Neuron (in vitro differentiated cells): ENCODE results near the gene PRELID2.
A peak's percentile ranks its signal among the peaks of the same experiment; 100 is the strongest.
"Not testable (repeated sequence)": the region's sequence is repeated elsewhere in the genome, so short reads cannot be mapped to it uniquely, and the experiment has no call there.

Experiments used
- H2AFZ ChIP-seq: one replicate; pipeline ENCODE4 v1.6.1; 2013; ENCODE audit warnings: low read depth, mild to moderate bottlenecking, inconsistent platforms, low read length, moderate library complexity
- H3K27me3 ChIP-seq: one replicate; pipeline ENCODE4 v1.6.1; 2013; ENCODE audit warnings: low read length; ENCODE audit not compliant: insufficient read depth
- H3K36me3 ChIP-seq: one replicate; pipeline ENCODE4 v1.6.1; 2013; ENCODE audit warnings: low read length; ENCODE audit not compliant: insufficient read depth
- H3K4me1 ChIP-seq: one replicate; pipeline ENCODE4 v1.6.1; 2013; ENCODE audit warnings: low read length; ENCODE audit not compliant: insufficient read depth
- H3K4me3 ChIP-seq: 2 replicates; pipeline ENCODE4 v1.5.1; 2013; ENCODE audit warnings: mild to moderate bottlenecking, low read length, moderate library complexity
- H3K9me3 ChIP-seq: one replicate; pipeline ENCODE4 v1.6.1; 2013; ENCODE audit warnings: low read length

PRELID2 gene

DNA sequence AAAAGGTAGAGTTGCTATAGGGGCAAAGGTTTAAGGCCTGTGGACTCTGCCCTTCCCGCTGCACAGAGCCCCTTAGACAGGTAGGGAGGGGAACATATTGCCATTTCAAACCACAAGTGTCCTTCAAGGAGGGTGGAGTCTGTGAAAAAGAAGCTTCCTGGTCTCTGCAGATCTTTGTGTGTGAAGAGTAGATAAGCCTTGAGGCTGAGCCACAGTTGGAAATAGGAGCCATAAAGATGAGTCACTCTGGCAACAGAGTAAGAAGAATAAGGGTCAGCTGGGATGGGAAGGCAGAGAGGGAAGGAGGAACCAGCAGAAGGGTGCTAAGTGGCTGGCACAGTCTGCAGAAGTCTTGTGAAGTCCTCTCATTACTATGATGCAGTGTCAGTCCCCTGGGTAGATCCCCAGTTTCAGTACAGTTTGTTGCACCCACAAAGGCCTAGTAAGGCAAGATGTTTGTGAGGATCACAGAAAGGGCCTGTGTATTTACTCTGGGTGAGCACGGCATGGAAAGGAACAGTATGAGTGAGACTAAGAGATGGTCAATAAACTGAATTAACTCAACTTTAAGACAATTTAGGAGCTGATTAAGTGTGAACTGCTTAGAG lies 19.6 kb upstream of the PRELID2 start:
- H3K27me3 ChIP-seq, result peaks cover 7% of the 10 kb centered on the region
- H2AFZ ChIP-seq, result no peak overlapping the region
- H3K36me3 ChIP-seq, result no peaks in the 10 kb centered on the region
- H3K9me3 ChIP-seq, result no peaks in the 10 kb centered on the region
- H3K4me3 ChIP-seq, result no peak overlapping the region
- H3K4me1 ChIP-seq, result no peaks in the 10 kb centered on the region

DNA sequence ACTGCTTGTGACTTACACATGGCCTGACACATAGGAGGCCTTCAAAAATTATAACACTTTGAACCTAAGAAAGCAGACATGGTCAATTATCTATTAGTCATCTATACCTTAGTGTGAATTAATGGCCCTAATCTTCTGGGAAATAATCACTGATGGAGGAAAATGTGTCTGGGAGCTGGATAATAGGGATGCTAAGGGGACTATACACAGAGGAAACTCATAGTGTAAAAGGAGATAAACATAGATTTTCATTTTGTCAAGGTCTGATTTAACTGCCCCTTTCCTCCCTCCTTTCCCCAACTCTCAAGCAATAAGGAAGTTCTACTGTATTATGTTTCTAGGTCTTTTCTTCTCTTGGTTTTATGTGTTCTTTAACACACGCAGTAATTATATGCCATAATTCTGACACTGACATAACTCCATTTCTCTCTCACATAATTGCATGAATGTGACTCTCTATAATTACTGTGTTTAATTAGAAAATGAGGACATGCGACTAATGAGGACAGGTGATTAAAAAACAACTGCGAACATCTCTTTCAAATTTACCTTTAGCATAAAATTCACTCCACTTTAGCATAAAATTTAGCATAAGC lies 18.7 kb upstream of the PRELID2 start:
- Histone ChIP-seq H2AFZ (no peak overlapping the region), H3K36me3 (no peaks in the 10 kb centered on the region), H3K4me3 (no peak overlapping the region), H3K9me3 (no peaks in the 10 kb centered on the region), H3K4me1 (no peaks in the 10 kb centered on the region), H3K27me3 (peaks cover 7% of the 10 kb centered on the region)

DNA sequence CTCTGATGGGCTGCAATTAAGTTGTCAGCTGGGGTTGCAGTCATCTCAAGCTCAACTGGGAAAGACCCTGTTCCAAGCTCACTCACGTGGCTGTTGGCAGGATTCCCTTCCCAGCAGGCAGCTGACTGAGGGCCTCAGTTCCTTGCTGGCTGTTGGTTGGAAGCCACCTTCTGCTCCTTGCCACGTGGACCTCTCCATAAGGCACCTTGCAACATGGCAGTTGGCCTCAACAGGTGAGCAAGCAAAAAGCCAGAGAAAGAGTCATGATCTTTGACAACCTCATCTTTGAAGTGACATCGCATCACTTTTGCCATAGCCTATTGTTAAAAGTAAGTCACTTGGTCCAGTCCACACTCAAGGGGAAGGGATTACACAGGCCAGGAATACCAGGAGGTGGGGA lies 17.8 kb upstream of the PRELID2 start:
- H3K4me1 ChIP-seq, result no peaks in the 10 kb centered on the region
- no peaks in the 10 kb centered on the region for H3K9me3 ChIP-seq
- no peaks in the 10 kb centered on the region for H3K36me3 ChIP-seq
- peaks cover 7% of the 10 kb centered on the region for H3K27me3 ChIP-seq
- H3K4me3 ChIP-seq, result no peak overlapping the region
- no peak overlapping the region for H2AFZ ChIP-seq

DNA sequence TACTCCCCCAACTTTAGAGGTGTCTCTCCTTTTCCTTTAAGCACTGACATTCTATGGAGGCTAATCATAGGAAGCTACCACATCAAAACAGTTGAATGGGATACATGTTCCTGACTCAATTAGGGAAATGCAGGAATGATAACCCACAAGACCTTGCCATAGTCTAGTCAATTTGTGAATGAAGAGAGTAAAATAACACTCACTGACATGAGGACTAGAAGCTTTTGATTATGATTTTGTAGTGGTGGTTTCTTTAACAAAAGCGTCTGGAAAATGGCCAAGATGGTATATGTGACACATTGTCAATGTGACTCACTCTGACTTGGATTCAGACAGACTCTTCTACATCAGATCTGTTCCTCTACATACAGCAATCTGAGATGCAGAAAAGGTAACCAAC lies 13.7 kb upstream of the PRELID2 start:
- no peak overlapping the region for H3K4me3 ChIP-seq
- H3K36me3 ChIP-seq, result no peaks in the 10 kb centered on the region
- no peak overlapping the region for H2AFZ ChIP-seq
- H3K9me3 ChIP-seq, result no peaks in the 10 kb centered on the region
- H3K4me1 ChIP-seq, result no peaks in the 10 kb centered on the region
- no peaks in the 10 kb centered on the region for H3K27me3 ChIP-seq

DNA sequence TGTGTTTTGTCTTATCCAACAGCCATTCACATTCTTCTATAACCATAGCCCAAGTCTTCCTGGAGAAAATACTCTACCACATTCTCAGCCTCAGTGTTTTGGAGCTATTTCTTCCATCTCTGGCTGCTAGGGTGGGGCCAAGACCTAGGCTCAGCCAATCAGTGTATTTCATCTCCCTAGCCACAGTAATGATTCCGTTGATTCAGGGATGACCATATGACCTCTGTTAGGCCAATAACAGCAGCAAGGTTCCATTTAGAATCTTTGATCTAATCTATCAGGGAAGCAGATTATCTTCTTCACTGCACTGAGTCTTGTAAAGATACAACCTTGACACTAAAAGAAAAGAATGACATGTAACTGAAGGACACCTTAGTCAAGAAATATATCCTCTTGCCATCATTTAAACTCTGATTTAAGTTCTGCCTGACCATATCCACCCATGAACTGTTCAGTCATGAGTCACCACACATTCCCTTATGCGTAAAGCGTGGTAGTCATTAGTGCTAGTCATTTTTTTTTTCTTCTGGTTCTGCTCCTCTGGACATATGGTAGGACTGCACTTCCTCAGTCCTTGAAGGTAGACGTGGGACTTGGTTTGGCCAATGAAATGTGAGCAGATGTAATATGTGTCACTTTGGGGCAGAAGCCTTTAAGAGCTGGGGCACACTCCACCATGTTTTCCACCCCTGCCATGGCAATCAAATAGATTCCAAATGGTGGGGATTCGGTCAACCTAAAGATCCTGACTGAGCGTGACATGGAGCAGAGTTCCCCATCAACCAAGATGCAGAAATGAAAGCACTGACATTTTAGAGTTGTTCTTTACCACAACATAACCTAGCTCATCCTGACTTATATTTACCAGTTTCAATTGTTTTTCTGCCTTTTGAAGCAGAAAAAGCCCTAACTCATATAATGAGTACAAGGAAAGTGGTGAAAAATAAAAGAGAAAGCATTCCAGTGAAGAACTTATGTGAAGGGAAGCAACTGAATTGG lies 12.7 kb upstream of the PRELID2 start:
- Histone ChIP-seq H3K27me3 (no peaks in the 10 kb centered on the region), H3K4me1 (no peaks in the 10 kb centered on the region), H3K4me3 (no peak overlapping the region)

DNA sequence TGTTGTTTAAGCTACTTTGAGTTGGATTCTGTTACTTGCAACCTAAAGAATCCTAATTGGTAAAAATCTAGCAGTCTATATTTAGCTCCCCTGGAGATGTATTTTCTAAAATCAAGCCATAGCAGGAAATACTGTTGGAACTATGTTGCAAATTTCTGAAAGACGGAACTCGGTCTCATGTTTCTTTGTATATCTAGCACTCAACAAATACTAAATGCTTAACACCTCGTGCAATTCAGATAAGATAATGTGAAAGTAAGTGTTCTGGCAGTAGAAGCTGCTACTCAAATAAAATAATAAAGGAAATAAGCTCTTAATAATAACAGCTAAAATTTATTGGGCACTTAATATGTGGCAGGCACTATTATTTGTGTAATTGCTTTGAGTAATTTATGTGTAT lies 10.9 kb upstream of the PRELID2 start:
- Histone ChIP-seq H3K27me3 (no peaks in the 10 kb centered on the region), H3K4me3 (no peak overlapping the region), H3K36me3 (no peaks in the 10 kb centered on the region), H3K4me1 (no peaks in the 10 kb centered on the region), H2AFZ (no peak overlapping the region), H3K9me3 (no peaks in the 10 kb centered on the region)

More for the DNA sequence above, 12.7 kb upstream of the PRELID2 start:
- H2AFZ ChIP-seq, result no peak overlapping the region
- no peaks in the 10 kb centered on the region for H3K9me3 ChIP-seq
- H3K36me3 ChIP-seq, result no peaks in the 10 kb centered on the region

DNA sequence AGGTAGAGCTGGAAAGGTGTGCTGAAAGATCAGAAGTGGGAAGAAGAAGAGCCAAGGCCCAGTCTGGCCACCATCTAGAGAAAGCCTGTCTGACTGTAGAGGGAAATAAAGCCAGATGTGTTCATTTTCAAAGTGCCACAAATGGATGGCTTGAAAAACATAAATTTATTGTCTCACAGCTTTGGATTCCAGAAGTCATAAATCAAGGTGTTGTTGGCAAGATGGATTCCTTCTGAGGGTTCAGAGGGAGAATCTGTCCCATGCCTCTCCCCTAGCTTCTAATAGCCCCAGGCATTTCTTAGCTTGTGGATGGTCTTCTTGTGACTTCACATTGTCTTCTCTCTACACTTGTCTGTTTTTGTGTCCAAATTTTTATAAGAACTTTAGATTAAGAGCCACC lies 6.2 kb upstream of the PRELID2 start:
- H3K36me3 ChIP-seq, result no peaks in the 10 kb centered on the region
- no peak overlapping the region for H2AFZ ChIP-seq
- H3K9me3 ChIP-seq, result no peaks in the 10 kb centered on the region
- no peaks in the 10 kb centered on the region for H3K4me1 ChIP-seq
- peaks cover 11% of the 10 kb centered on the region for H3K27me3 ChIP-seq
- H3K4me3 ChIP-seq, result no peak overlapping the region

DNA sequence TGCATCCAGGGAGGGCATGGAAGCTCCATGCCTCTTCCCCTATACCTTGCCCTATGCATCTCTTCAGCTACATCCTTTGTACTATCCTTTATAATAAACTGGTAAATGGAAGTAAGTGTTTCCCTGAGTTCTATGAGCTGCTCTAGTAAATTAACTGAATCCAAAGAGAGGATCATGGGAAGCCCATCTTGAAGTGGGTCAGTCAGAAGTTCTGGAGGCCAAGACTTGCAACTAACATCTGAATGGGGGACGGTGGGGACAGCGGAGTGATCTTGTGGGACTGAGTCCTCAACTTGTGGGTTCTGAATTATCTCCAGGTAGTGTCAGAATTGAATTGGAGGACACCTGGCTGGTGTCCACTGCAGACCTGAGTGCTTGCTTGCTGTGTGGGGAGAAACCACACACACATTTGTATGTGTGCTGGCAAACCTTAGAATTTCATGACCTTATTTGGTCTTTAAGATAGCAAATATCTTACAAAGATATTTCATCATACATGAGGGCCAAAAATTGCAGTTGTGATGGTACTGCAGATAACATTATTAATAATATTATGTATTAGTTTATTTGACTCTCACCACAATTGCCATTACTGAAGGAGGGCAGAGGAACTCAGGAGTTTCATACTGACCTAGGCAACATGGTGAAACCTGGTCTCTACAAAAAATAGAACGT lies 5.5 kb upstream of the PRELID2 start:
- Histone ChIP-seq H3K4me3 (no peak overlapping the region), H3K27me3 (peaks cover 11% of the 10 kb centered on the region), H3K36me3 (no peaks in the 10 kb centered on the region), H2AFZ (no peak overlapping the region), H3K4me1 (no peaks in the 10 kb centered on the region), H3K9me3 (no peaks in the 10 kb centered on the region)

DNA sequence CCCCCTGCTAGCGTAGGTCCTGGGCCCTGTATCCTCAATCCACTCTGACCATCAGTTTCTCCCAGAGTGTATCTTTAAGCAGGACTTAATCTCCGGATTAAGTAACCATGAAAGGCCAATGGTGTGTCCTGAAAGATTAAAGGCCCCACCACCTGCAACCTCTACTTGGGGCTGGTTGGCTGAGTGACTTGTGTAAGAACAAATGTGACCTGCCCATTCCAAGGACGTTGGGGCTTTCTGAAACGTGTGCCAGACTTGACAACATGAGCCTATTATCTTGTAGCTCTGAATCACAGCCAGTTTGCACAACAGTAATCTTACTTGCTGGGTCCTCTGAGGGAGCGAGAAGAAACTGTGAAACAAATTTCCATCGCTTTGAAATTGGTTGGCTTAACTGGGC lies 3.1 kb upstream of the PRELID2 start:
- Histone ChIP-seq H3K27me3 (peaks cover 18% of the 10 kb centered on the region), H3K36me3 (no peaks in the 10 kb centered on the region), H2AFZ (no peak overlapping the region), H3K4me1 (no peaks in the 10 kb centered on the region), H3K9me3 (no peaks in the 10 kb centered on the region), H3K4me3 (no peak overlapping the region)

DNA sequence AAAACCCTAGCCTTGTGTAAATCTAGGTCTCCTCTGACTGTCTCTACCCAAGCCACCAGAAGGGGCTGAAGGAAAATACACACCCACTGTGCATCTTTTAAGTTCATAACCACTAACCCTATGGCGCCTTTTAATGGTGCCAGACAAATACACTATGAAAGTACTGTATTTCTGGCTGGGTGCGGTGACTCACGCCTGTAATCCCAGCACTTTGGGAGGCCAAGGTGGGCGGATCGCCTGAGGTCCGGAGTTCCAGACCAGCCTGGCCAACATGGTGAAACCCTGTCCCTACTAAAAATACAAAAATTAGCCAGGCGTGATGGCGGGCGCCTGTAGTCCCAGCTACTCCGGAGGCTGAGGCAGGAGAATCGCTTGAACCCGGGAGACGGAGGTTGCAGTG lies 1.1 kb upstream of the PRELID2 start:
- not testable (repeated sequence) for H3K4me1 ChIP-seq, H2AFZ ChIP-seq

DNA sequence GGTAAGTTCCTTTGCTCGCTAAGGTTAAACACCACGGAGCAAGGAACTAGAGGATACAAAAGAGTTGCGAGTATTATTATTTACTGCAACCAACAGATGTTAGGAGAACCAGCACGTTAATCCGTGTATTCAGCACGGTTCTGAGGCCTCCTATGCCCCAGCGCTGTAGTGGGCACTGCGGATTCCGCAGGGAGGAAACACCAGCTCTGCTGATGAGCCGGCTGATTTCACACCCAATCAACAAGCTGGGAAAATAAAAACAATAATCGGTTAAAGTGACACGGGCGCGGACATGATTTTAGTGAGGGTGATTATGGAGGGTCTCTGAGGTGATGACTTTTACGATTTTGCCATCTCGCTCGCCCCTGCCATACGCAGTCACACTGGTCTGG lies 702 bp upstream of the PRELID2 start:
- H3K4me1 ChIP-seq, result no peaks in the 10 kb centered on the region
- H3K9me3 ChIP-seq, result no peaks in the 10 kb centered on the region
- peak overlapping the region; percentile 83 for H2AFZ ChIP-seq
- peak overlapping the region; percentile 42 for H3K4me3 ChIP-seq
- peaks cover 18% of the 10 kb centered on the region for H3K27me3 ChIP-seq
- H3K36me3 ChIP-seq, result no peaks in the 10 kb centered on the region

More for the DNA sequence above, 1.1 kb upstream of the PRELID2 start:
- H3K36me3 ChIP-seq, H3K4me3 ChIP-seq, H3K9me3 ChIP-seq: not testable (repeated sequence)
- peaks cover 18% of the 10 kb centered on the region for H3K27me3 ChIP-seq

DNA sequence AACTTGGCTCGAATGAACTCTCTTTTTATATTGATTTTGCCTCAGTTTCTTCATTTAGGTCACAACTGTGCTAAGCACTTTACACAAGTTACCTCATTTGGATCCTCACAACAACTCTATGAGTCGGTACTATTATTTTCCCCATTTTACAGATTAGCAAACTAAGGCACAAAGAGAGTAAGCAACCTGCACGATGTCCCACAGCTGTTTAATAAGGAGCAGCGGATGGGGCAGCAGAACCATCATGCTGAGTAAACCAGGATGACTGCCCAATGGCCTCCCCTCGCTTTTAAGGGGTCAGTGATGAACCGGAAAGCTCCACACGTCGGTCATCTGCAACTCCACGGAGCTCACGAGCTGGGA lies 607 bp downstream of the PRELID2 start:
- Histone ChIP-seq H3K9me3 (no peaks in the 10 kb centered on the region), H3K27me3 (peaks cover 13% of the 10 kb centered on the region), H3K36me3 (no peaks in the 10 kb centered on the region), H3K4me3 (peak overlapping the region; percentile 42), H3K4me1 (no peaks in the 10 kb centered on the region), H2AFZ (peak overlapping the region; percentile 83)
